Panc1 (cell line): ENCODE measurements around the gene PNLIPRP3. TPM values are rescaled to one million over a fixed set of nuclear protein-coding genes. Genes with fewer than 3 reads are reported as not detected.

Source experiments
- ATAC-seq: fragments of 200-7000 bp; cut with Tn5 transposase; 2 replicates; pipeline ENCODE4 v1.9.1; 2020; ENCODE audit warnings: mild to moderate bottlenecking, moderate library complexity
- BruUV-seq: library from RNA; stranded (reverse); fragments of 400-500 nt; replicated peaks from 2 replicates; lab custom pipeline; 2021; lab: Mats Ljungman, UMichigan
- CTCF ChIA-PET: fragments of 300-600 bp; sonication (Branson Sonifier 250); formaldehyde crosslinking; loops from one replicate; lab custom pipeline; 2022; ENCODE audit warnings: antibody characterized with exemption; lab: Charles Lee
- POLR2A ChIA-PET: fragments of 300-600 bp; sonication (Branson Sonifier 250); formaldehyde crosslinking; loops from one replicate; lab custom pipeline; 2022; ENCODE audit warnings: antibody characterized with exemption; lab: Charles Lee
- DNase-seq: peaks from one replicate; pipeline ENCODE4 v3.0.0-alpha.2; 2010; ENCODE audit warnings: low read depth, low spot score
- H3K27ac ChIP-seq: 2 replicates; pipeline ENCODE4 v1.5.1; 2011; ENCODE audit warnings: mild to moderate bottlenecking, low read length, inconsistent platforms
- H3K27me3 ChIP-seq: fragments of 200-500 bp; sonication (Bioruptor generic); 2 replicates; pipeline ENCODE4 v1.6.0; 2014; ENCODE audit warnings: low read length, inconsistent platforms; ENCODE audit not compliant: control insufficient read depth, insufficient read depth
- H3K36me3 ChIP-seq: fragments of 200-500 bp; sonication (Bioruptor generic); 2 replicates; pipeline ENCODE4 v1.5.1; 2014; ENCODE audit warnings: inconsistent platforms, mild to moderate bottlenecking, low read length, moderate library complexity; ENCODE audit not compliant: control insufficient read depth, insufficient read depth
- H3K4me1 ChIP-seq: 2 replicates; pipeline ENCODE4 v1.5.1; 2011; ENCODE audit warnings: inconsistent platforms, mild to moderate bottlenecking, low read length, moderate library complexity; ENCODE audit not compliant: control insufficient read depth, insufficient read depth
- H3K4me3 ChIP-seq, 2 experiments: 2 replicates each; pipeline ENCODE4 v1.5.1; 2011 to 2012; ENCODE audit warnings: low read depth in 2 of 2, low read length in 2 of 2, mild to moderate bottlenecking in 2 of 2, inconsistent platforms in 1 of 2, moderate library complexity in 1 of 2
- H3K9me3 ChIP-seq: fragments of 200-500 bp; sonication (Bioruptor generic); 2 replicates; pipeline ENCODE4 v1.5.1; 2014; ENCODE audit warnings: low read depth, mild to moderate bottlenecking, inconsistent platforms, low read length, moderate library complexity; ENCODE audit not compliant: control insufficient read depth, insufficient read depth
- CTCF ChIP-seq: fragments of 450-650 bp; IDR thresholded peaks from 2 replicates; pipeline ENCODE4 v1.5.1; 2017; ENCODE audit warnings: mild to moderate bottlenecking
- POLR2AphosphoS5 ChIP-seq: IDR thresholded peaks from 2 replicates; pipeline ENCODE4 v1.6.1; 2012; ENCODE audit warnings: mild to moderate bottlenecking, low read depth, low read length, moderate library complexity
- REST ChIP-seq, 2 experiments: IDR thresholded peaks; 2 replicates each; pipeline ENCODE4 v1.6.1; 2011 to 2012; ENCODE audit warnings: low read depth in 2 of 2, control low read depth in 1 of 2, low read length in 1 of 2, mild to moderate bottlenecking in 1 of 2, moderate library complexity in 1 of 2; ENCODE audit not compliant: insufficient read depth in 1 of 2
- SIN3A ChIP-seq: IDR thresholded peaks from 2 replicates; pipeline ENCODE4 v1.6.1; 2012; ENCODE audit warnings: low read depth, mild to moderate bottlenecking, low read length, moderate library complexity, borderline replicate concordance; ENCODE audit not compliant: insufficient read depth
- TCF7L2 ChIP-seq: IDR thresholded peaks from 2 replicates; pipeline ENCODE4 v1.6.1; 2011; ENCODE audit warnings: mild to moderate bottlenecking, low read depth, low read length, inconsistent platforms
- in situ Hi-C: cut with HindIII; loops from 2 replicates; pipeline ENCODE4 v1.10.0; 2016; ENCODE audit warnings: low sequenced_read_pairs, low pct_unique_long_range_greater_than_20kb
- intact Hi-C: fragments of 100-400 bp; cut with micrococcal nuclease; formaldehyde crosslinking; loops from one replicate; pipeline ENCODE4 v1.10.0; 2022; ENCODE audit not compliant: unreplicated experiment
- total RNA-seq: library from RNA; stranded (reverse); gene quantifications from one replicate; pipeline ENCODE4 v1.2.1, GENCODE V29; 2021; ENCODE audit not compliant: unreplicated experiment

The PNLIPRP3 gene
- total RNA-seq, 1 experiment from 2014 or later, result not detected

GRCh38 chr10:116466715-116467422 lies 39.2 kb downstream of the PNLIPRP3 start:
- no peaks in the 10 kb centered on the region for H3K9me3 ChIP-seq
- in situ Hi-C loops, result no loop called here
- TF ChIP-seq CTCF, result no peak
- TF ChIP-seq SIN3A, result no peak
- no peak for TF ChIP-seq REST (IDR thresholded peaks at IDR 0.05; ENCODE audit: insufficient read depth in 1 of 2, low read depth in 2 of 2, low read length in 1 of 2)
- no peak for TF ChIP-seq TCF7L2
- no peak for TF ChIP-seq POLR2AphosphoS5
- H3K27me3 ChIP-seq, result peaks cover under 1% of the 10 kb centered on the region
- ATAC-seq (no peak), DNase-seq (no peak)
- H3K36me3 ChIP-seq, result no peaks in the 10 kb centered on the region
- CTCF ChIA-PET, result no interaction called here
- no TSS peak for BruUV-seq
- H3K27ac ChIP-seq, result no peak overlapping the region
- POLR2A ChIA-PET, result interaction anchor here (0.6 kb wide), 1 partner anchor 1187 kb away, joined by 7 read pairs; no protein-coding TSS in a partner anchor
- intact Hi-C loops, result no loop called here
- H3K4me3 ChIP-seq, result no peak overlapping the region
- no peaks in the 10 kb centered on the region for H3K4me1 ChIP-seq

- H3K36me3 ChIP-seq, result no peaks in the 10 kb centered on the region
- TF ChIP-seq SIN3A (no peak), TCF7L2 (no peak), POLR2AphosphoS5 (no peak), REST (IDR thresholded peaks at IDR 0.05; ENCODE audit: insufficient read depth in 1 of 2, low read depth in 2 of 2, low read length in 1 of 2) (no peak), CTCF (no peak)
- in situ Hi-C loops, result no loop called here
- no peak overlapping the region for H3K27ac ChIP-seq
- no peak overlapping the region for H3K4me3 ChIP-seq
- intact Hi-C loops, result no loop called here
- H3K9me3 ChIP-seq, result no peaks in the 10 kb centered on the region
- no peaks in the 10 kb centered on the region for H3K4me1 ChIP-seq
- ATAC-seq (no peak), DNase-seq (no peak)
- POLR2A ChIA-PET, result no interaction called here
- CTCF ChIA-PET, result no interaction called here
- BruUV-seq, result no TSS peak
- no peaks in the 10 kb centered on the region; the same call in none of the 2 replicates for H3K27me3 ChIP-seq
Observed at GRCh38 chr10:116469437-116469836, 41.8 kb downstream of the PNLIPRP3 start.
